ENCODE results near the gene DCAF15.

DNA sequence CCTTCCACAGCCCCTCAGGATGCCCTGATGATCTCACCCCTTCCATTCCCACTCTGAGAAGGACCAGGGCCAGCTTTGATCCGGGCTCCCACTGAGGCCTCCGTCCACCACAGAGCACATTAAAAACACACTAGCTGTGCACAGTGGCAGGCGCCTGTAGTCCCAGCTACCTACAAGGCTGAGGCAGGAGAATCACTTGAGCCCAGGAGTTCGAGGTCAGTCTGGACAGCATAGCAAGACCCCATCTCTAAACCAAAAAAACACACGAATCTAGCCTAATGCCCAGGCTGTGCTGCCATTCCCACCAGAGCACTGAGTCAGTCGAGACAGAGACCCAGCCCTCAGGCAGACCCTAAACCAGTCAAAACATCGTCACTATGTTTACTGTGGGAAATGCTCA, 39.7 kb downstream of the DCAF15 start:
- TF ChIP-seq POLR2A (IDR thresholded peaks at IDR 0.05) (no peak), CTCF (IDR thresholded peaks at IDR 0.05) (no peak)
